Measurements from ENCODE around the gene CYTH1.

The CYTH1 gene

GRCh38 chr17:78789149-78789662, 7.1 kb upstream of the CYTH1 start:
- ATAC-seq (ENCODE audit: low read depth), result no peak
- Histone ChIP-seq H3K27me3 (ENCODE audit: insufficient read depth, poor library complexity, severe bottlenecking) (no peaks in the 10 kb centered on the region), H3K27ac (ENCODE audit: poor library complexity, severe bottlenecking) (no peak overlapping the region)

GRCh38 chr17:78788451-78788850, 6.4 kb upstream of the CYTH1 start:
- no peak for ATAC-seq (ENCODE audit: low read depth)
- no peaks in the 10 kb centered on the region for H3K27me3 ChIP-seq (ENCODE audit: insufficient read depth, poor library complexity, severe bottlenecking)
- peaks cover 10% of the 10 kb centered on the region for H3K4me1 ChIP-seq (ENCODE audit: insufficient read depth, poor library complexity, severe bottlenecking)
- H3K4me3 ChIP-seq (ENCODE audit: severe bottlenecking), result no peak overlapping the region
- no peak overlapping the region for H3K27ac ChIP-seq (ENCODE audit: poor library complexity, severe bottlenecking)
- no peak for DNase-seq (ENCODE audit: low spot score)
- TF ChIP-seq CTCF (IDR thresholded peaks at IDR 0.05; ENCODE audit: poor library complexity, severe bottlenecking), result no peak
- H3K9me3 ChIP-seq (ENCODE audit: severe bottlenecking), result no peaks in the 10 kb centered on the region
- H3K36me3 ChIP-seq (ENCODE audit: low read depth), result peaks cover 10% of the 10 kb centered on the region

More at GRCh38 chr17:78789149-78789662, 7.1 kb upstream of the CYTH1 start:
- Histone ChIP-seq H3K9me3 (ENCODE audit: severe bottlenecking) (no peaks in the 10 kb centered on the region), H3K4me3 (ENCODE audit: severe bottlenecking) (no peak overlapping the region), H3K4me1 (ENCODE audit: insufficient read depth, poor library complexity, severe bottlenecking) (peaks cover 10% of the 10 kb centered on the region), H3K36me3 (ENCODE audit: low read depth) (peaks cover 10% of the 10 kb centered on the region)
- no peak for TF ChIP-seq CTCF (IDR thresholded peaks at IDR 0.05; ENCODE audit: poor library complexity, severe bottlenecking)
- no peak for DNase-seq (ENCODE audit: low spot score)

- Histone ChIP-seq H3K36me3 (ENCODE audit: low read depth) (0 out of 2 replicates have a peak, but pooled peaks cover 4% of the 10 kb centered on the region), H3K27me3 (ENCODE audit: insufficient read depth, poor library complexity, severe bottlenecking) (no peaks in the 10 kb centered on the region), H3K4me3 (ENCODE audit: severe bottlenecking) (no peak overlapping the region), H3K27ac (ENCODE audit: poor library complexity, severe bottlenecking) (no peak overlapping the region), H3K4me1 (ENCODE audit: insufficient read depth, poor library complexity, severe bottlenecking) (peaks cover 10% of the 10 kb centered on the region), H3K9me3 (ENCODE audit: severe bottlenecking) (no peaks in the 10 kb centered on the region)
- ATAC-seq (ENCODE audit: low read depth), result no peak; the same call in 2 of the 3 replicates
- no peak for DNase-seq (ENCODE audit: low spot score)
- TF ChIP-seq CTCF (IDR thresholded peaks at IDR 0.05; ENCODE audit: poor library complexity, severe bottlenecking), result no peak
These were observed 5.4 kb upstream of the CYTH1 start for GRCh38 chr17:78787444-78787843.

GRCh38 chr17:78785663-78786057, 3.6 kb upstream of the CYTH1 start:
- TF ChIP-seq CTCF (IDR thresholded peaks at IDR 0.05; ENCODE audit: poor library complexity, severe bottlenecking), result no peak

GRCh38 chr17:78785011-78785662, 3.1 kb upstream of the CYTH1 start:
- Histone ChIP-seq H3K4me3 (ENCODE audit: severe bottlenecking) (no peak overlapping the region), H3K4me1 (ENCODE audit: insufficient read depth, poor library complexity, severe bottlenecking) (peaks cover 8% of the 10 kb centered on the region), H3K27me3 (ENCODE audit: insufficient read depth, poor library complexity, severe bottlenecking) (no peaks in the 10 kb centered on the region), H3K36me3 (ENCODE audit: low read depth) (0 out of 2 replicates have a peak, but pooled peaks cover 4% of the 10 kb centered on the region), H3K27ac (ENCODE audit: poor library complexity, severe bottlenecking) (no peak overlapping the region), H3K9me3 (ENCODE audit: severe bottlenecking) (no peaks in the 10 kb centered on the region)
- no peak for TF ChIP-seq CTCF (IDR thresholded peaks at IDR 0.05; ENCODE audit: poor library complexity, severe bottlenecking)
- DNase-seq (ENCODE audit: low spot score) (no peak), ATAC-seq (ENCODE audit: low read depth) (no peak)

More at GRCh38 chr17:78785663-78786057, 3.6 kb upstream of the CYTH1 start:
- DNase-seq (ENCODE audit: low spot score), result no peak
- no peaks in the 10 kb centered on the region for H3K9me3 ChIP-seq (ENCODE audit: severe bottlenecking)
- no peaks in the 10 kb centered on the region for H3K27me3 ChIP-seq (ENCODE audit: insufficient read depth, poor library complexity, severe bottlenecking)
- 0 out of 2 replicates have a peak, but pooled peaks cover 4% of the 10 kb centered on the region for H3K36me3 ChIP-seq (ENCODE audit: low read depth)
- H3K4me3 ChIP-seq (ENCODE audit: severe bottlenecking), result no peak overlapping the region
- ATAC-seq (ENCODE audit: low read depth), result no peak
- H3K27ac ChIP-seq (ENCODE audit: poor library complexity, severe bottlenecking), result no peak overlapping the region
- H3K4me1 ChIP-seq (ENCODE audit: insufficient read depth, poor library complexity, severe bottlenecking), result peaks cover 3% of the 10 kb centered on the region

Data from RWPE2 (cell line).